Fibroblast of skin of scalp (primary cell): ENCODE data around the gene FPR1.
A peak's percentile ranks its signal among the peaks of the same experiment; 100 is the strongest.

ENCODE experiments used
- DNase-seq: peaks from one replicate; pipeline ENCODE4 v3.0.0-alpha.2; 2013

Gene FPR1

DNA sequence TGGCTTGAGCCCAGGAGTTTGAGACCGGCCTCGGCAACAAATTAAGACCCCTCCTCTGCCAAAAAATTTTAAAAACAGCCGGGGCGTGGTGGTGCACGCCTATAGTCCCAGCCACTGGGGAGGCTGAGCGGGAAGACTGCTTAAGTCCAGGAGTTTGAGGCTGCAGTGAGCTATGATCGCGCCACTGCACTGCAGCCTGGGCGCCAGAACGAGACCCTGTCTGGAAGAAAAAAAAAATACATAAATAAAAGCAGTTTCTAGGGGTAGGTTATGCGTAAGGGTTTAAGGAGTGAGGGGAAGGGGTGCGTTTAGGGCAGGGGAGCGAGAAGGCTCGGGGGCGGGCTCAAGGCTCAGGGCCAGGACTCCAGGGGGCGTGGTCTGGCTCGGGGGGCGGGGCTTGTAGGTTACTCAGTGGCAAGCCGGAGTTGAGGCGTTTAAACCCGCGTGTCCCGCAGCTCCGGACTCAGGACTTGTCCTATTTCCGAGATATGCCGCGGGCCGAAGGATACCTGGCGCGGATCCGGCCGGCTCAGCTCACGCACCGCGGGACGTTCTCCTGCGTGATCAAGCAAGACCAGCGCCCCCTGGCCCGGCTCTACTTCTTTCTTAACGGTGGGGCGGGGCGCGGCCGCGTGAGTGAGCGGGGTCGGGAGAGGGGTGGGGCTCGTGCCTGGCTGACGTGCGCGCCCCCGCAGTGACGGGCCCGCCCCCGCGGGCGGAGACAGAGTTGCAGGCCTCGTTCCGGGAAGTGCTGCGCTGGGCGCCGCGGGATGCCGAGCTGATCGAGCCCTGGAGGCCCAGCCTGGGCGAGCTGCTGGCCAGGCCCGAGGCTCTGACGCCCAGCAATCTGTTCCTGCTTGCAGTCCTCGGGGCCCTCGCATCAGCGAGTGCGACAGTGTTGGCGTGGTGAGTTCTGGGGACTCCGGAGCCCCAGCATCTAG lies 47.8 kb downstream of the FPR1 start:
- DNase-seq: peak; percentile 95

DNA sequence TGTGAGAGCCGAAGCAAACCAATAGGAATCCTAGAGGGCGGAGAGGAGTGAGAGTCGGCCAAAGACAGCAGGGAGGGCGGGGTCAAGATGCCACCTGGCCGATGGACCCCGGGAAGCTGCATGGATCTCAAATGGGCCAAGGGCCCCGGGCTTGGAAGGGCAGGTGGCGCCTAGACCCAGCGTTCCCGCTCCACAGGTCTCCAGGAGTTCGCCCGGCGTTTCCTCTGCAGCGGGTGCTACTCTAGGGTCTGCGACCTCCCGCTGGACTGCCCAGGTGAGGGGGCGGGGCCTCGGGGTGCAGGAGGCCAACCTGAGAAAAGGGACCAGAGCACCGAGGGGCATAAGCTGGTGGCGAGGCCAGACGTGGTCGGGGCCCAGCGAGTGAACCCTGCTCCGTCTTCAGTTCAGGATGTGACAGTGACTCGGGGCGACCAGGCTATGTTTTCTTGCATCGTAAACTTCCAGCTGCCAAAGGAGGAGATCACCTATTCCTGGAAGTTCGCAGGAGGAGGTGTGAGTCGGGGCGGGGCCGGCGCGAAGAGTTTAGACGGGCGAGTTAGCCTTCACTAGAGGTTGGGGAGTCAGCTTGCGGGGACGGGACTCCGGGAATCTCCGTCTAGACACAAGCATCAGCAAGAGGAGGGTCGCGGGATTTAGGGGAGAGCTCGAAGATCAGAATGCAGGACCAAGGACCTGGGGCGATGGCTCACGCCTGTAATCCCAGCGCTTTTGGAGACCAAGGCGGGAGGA lies 48.7 kb downstream of the FPR1 start:
- DNase-seq: no peak

DNA sequence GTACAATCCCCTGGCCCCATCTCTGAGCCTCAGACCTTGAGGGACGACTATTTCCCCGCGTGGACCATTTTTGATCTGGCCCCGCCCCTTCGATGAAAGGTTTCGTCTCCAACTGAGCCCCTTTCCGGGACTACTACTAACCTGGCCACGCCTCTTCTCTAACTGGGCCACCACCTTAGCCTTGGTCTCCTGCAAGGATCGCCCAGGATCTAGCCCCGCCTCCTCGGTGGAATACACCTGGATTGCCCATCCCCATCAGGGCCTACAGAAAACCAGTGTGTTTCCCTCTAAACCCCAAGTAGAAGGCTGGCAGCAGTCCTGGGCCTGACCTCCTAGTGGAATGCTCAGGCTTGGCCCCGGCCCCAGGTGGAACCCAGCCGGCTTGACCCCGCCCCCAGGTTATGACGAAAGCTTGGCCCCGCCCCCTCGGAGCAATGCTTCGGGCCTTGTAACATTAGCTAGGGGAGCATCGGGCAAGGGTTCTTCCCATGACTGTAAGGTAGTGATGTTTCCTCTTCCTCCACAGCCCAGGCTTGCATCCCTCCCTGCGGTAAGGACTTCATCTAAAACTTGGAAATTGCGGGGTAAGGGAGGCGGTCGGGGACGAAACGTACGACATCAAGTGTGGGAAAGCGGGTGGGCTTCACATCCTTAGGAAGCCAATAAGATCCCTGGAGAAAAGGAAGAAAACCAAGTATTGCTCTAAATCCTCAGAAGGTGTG lies 49.4 kb downstream of the FPR1 start:
- peak; percentile 44 for DNase-seq

DNA sequence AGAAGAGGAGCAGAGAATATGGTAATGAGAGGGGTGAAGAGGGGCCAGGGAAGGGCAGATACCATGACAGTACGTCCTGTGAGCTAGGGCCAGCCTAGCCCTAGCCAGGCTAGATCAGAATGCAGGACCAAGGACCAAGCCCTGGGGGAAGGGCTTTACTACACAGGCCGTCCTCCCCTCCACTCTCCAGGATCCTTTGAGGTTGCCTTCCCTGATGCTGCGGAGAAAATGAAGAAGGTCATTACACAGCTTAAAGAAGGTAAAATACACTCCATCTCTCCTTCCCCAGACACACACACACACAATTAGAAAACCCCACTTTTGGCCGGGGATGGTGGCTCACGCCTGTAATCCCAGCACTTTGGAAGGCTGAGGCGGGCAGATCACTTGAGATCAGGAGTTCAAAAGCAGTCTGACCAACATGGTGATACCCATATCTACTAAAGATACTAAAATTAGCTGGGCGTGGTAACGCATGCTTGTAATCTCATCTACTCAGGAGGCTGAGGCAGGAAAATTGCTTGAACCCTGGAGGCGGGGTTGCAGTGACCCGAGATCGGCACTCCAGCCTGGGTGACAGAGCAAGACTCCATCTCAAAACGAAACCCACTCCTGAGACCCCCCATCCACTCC lies 50.1 kb downstream of the FPR1 start:
- DNase-seq: no peak

DNA sequence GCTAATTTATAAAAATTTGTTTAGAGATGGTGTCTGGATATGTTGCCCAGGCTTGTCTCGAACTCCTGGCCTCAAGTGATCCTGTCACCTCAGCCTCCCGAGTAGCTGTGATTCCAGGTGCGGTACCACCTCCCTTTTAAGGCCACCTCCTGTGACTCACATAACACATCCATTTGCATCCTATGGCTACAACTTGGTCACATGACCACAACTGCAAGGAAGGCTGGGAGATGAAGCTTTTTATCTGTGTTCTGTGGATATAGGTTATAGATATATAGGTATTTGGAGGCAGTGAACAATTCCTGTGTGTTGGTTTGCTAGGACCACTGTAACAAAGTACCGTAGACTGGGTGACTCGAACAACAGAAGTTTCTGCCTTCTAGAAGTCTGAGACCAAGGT lies 52.5 kb downstream of the FPR1 start:
- no peak for DNase-seq

DNA sequence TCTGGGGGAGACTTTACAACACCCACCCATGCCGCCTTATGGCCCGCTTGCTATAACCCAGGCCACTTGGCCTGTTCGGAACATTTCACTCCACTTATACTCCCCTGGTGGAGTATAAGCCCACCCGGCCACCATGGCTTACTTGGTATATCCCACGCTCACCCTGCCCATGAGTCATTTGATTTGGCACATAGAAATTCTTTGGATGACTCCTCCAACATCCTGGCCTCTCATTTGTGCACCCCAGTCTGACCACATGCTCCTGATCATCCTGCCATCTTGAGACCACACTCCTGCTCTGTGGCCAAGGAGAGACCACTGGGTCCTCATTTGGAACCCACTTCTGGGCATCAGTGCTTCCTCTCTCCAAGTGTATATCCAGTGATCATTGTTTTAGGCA lies 53.4 kb downstream of the FPR1 start:
- peak; percentile 32 for DNase-seq

DNA sequence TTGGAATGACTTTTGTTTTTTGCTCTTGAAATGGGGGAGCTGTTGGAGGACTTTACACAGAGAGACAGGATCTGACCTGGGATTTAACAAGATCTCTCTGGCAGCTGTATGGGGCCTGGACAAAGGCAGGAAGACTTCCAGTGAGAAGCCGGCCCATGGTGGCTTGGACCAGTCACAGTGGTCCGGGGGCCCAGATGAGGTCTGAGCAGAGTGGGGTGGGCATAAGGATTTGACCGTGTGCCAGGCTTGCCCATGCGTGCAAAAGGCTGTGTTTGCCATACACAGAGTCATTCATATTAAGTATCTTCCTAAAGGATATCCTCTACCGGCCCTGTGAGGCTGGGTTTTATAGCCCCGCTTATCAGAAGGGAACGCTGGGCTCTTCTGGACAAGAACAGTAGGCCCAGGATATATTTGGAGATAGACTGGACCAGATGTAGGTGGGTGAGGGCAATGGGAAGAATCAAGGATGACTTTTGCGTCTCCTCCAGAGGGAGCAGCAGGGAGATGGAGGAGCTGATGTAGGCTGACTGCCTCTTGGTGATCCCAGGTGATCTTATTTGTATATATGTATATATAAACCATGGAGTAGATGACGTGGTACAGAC lies 54.4 kb downstream of the FPR1 start:
- DNase-seq: no peak

DNA sequence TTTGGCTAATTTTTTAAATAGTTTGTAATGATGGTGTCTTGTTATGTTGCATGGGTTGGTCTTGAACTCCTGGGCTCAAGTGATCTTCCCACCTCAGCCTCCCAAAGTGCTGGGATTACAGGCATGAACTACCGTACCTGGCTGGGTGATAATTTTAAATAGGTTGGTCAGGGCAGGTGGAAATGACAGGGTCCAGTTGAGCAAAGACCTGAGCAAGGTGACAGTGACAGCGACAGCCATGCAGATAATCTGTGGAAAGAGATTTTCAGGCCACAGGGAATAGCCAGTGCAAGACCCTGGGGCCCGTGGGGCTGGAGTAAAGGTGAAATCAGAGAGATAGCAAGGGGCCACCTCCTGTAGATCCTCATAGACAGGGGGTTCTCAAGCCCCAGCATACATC lies 55.1 kb downstream of the FPR1 start:
- no peak for DNase-seq
